Measurements from ENCODE around the gene PIK3AP1. TPM values are rescaled to one million over a fixed set of nuclear protein-coding genes. Genes with fewer than 3 reads are reported as not detected.
"Not testable (repeated sequence)": the region's sequence is repeated elsewhere in the genome, so short reads cannot be mapped to it uniquely, and the experiment has no call there.

The PIK3AP1 gene
- total RNA-seq, 1 donor from 2014 or later, result 3.8 TPM

DNA sequence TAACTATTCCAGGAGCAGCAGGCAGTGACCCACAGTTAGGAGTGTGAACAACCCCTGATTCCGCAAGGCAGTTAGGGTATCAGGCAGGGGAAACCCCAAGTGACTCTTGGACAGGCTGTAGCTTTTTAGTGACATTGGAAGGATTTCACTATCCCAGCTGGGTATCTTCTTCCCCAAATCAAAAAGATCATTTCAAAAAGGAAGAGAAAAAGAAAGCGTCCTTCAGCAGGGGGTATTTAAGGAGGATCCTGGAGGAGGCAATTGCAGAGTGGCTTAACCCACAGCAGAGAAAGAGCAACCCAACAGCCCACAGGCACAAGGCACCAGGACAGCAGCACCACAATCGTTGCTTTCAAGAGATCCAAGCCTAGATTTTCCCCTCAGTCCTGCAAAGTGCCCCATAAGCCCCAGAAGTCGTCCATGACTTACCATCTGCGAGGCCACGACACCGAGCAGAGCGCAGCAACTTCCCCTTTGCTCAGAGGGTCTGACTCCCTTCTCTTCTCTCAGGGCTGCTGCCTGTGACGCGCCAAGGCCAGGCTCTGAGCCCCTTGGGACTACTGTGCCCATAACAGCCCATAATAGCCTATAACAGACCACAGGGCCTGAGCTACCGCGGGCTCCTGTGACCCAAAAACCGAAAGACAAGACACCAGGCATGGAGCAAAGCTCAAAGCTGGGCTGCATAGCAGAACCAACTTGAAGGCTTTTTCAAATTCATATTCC, 19.8 kb downstream of the PIK3AP1 start:
- Histone ChIP-seq H3K4me1 (peaks cover 4% of the 10 kb centered on the region), H4K20me1 (ENCODE audit: low read depth) (no peaks in the 10 kb centered on the region), H3K9me3 (ENCODE audit: low read depth) (no peaks in the 10 kb centered on the region), H3K4me2 (no peak overlapping the region), H2AFZ (replicated peaks) (no peak overlapping the region), H3K4me3 (no peak overlapping the region), H3K27ac (no peak overlapping the region), H3F3A (ENCODE audit: low read depth) (peaks cover 5% of the 10 kb centered on the region), H3K36me3 (no peaks in the 10 kb centered on the region), H3K9ac (no peak overlapping the region), H3K27me3 (no peaks in the 10 kb centered on the region), H3K79me2 (ENCODE audit: low read depth) (no peaks in the 10 kb centered on the region)
- Mint-ChIP-seq H3K9me3 (no peaks in the 10 kb centered on the region), H3K4me1 (no peaks in the 10 kb centered on the region), H3K27ac (no peak overlapping the region), H3K27me3 (ENCODE audit: insufficient read depth, low read depth) (no peaks in the 10 kb centered on the region), H3K36me3 (no peaks in the 10 kb centered on the region), H3K4me3 (no peak overlapping the region)
- TF ChIP-seq EZH2phosphoT487 (IDR thresholded peaks at IDR 0.05) (no peak), EZH2 (IDR thresholded peaks at IDR 0.05) (no peak)
- TF ChIP-seq, protein P1, sequence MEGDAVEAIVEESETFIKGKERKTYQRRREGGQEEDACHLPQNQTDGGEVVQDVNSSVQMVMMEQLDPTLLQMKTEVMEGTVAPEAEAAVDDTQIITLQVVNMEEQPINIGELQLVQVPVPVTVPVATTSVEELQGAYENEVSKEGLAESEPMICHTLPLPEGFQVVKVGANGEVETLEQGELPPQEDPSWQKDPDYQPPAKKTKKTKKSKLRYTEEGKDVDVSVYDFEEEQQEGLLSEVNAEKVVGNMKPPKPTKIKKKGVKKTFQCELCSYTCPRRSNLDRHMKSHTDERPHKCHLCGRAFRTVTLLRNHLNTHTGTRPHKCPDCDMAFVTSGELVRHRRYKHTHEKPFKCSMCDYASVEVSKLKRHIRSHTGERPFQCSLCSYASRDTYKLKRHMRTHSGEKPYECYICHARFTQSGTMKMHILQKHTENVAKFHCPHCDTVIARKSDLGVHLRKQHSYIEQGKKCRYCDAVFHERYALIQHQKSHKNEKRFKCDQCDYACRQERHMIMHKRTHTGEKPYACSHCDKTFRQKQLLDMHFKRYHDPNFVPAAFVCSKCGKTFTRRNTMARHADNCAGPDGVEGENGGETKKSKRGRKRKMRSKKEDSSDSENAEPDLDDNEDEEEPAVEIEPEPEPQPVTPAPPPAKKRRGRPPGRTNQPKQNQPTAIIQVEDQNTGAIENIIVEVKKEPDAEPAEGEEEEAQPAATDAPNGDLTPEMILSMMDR (IDR thresholded peaks at IDR 0.05), result no peak
- DNase-seq (ENCODE audit: low spot score), result no peak

DNA sequence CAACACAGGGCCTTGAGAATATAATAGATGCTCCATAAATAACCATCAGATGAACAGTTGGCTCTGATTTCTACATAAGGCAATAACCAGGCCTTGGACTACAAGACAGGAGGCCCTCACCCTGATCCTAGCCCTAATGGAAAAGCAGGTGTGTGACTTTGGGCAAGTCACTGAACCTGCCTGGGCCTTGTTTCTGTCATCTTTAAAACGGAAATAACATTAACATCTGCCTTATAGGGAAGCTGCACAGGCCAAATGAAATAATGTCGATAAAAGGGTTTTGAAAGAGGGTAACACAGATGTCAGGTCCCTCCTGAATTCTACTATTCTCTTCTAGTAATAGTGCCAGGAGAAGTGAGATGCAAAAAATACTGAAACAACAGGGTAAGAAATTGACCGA, 20.7 kb downstream of the PIK3AP1 start:
- H3K36me3 ChIP-seq, result no peaks in the 10 kb centered on the region
- H3F3A ChIP-seq (ENCODE audit: low read depth), result peaks cover 5% of the 10 kb centered on the region
- no peak overlapping the region for H3K4me2 ChIP-seq
- no peak overlapping the region for H2AFZ ChIP-seq (replicated peaks)
- H3K36me3 Mint-ChIP-seq, result no peaks in the 10 kb centered on the region
- no peaks in the 10 kb centered on the region for H3K4me1 Mint-ChIP-seq
- H3K27ac ChIP-seq, result no peak overlapping the region
- H3K9me3 ChIP-seq (ENCODE audit: low read depth), result no peaks in the 10 kb centered on the region
- H3K9ac ChIP-seq, result no peak overlapping the region
- H4K20me1 ChIP-seq (ENCODE audit: low read depth), result no peaks in the 10 kb centered on the region
- no peaks in the 10 kb centered on the region for H3K27me3 ChIP-seq
- H3K4me1 ChIP-seq, result peaks cover 4% of the 10 kb centered on the region
- no peak for DNase-seq (ENCODE audit: low spot score)
- no peaks in the 10 kb centered on the region for H3K27me3 Mint-ChIP-seq (ENCODE audit: insufficient read depth, low read depth)
- no peak for TF ChIP-seq EZH2 (IDR thresholded peaks at IDR 0.05)
- no peak for TF ChIP-seq EZH2phosphoT487 (IDR thresholded peaks at IDR 0.05)
- TF ChIP-seq, protein P1 (IDR thresholded peaks at IDR 0.05), result no peak
- no peak overlapping the region for H3K4me3 Mint-ChIP-seq
- H3K27ac Mint-ChIP-seq, result no peak overlapping the region
- H3K9me3 Mint-ChIP-seq, result no peaks in the 10 kb centered on the region
- H3K79me2 ChIP-seq (ENCODE audit: low read depth), result no peaks in the 10 kb centered on the region
- H3K4me3 ChIP-seq, result no peak overlapping the region

DNA sequence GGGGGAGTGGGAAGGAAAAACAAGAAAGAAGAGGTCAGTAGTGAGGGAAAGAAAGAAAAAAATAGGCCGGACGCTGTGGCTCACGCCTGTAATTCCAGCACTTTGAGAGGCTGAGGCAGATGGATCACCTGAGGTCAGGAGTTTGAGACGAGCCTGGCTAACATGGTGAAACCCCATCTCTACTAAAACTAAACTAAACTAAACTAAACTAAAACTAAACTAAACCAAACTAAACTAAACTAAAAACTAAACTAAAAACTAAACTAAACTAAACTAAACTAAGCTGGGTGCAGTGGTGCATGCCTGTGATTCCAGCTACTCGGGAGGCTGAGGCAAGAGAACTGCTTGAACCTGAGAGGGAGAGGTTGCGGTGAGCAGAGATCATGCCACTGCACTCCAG, 22.0 kb downstream of the PIK3AP1 start:
- H3K27me3 ChIP-seq; H3K27me3 Mint-ChIP-seq (ENCODE audit: insufficient read depth, low read depth); H4K20me1 ChIP-seq (ENCODE audit: low read depth); H3K27ac ChIP-seq; H3K9me3 ChIP-seq (ENCODE audit: low read depth); DNase-seq (ENCODE audit: low spot score); H3K9ac ChIP-seq; H3K79me2 ChIP-seq (ENCODE audit: low read depth); H3K9me3 Mint-ChIP-seq; H3K4me2 ChIP-seq; H2AFZ ChIP-seq (replicated peaks); H3K36me3 ChIP-seq; H3K4me3 Mint-ChIP-seq; H3K4me1 Mint-ChIP-seq; H3K27ac Mint-ChIP-seq; H3K4me1 ChIP-seq; H3K4me3 ChIP-seq; H3K36me3 Mint-ChIP-seq; H3F3A ChIP-seq (ENCODE audit: low read depth): not testable (repeated sequence)

DNA sequence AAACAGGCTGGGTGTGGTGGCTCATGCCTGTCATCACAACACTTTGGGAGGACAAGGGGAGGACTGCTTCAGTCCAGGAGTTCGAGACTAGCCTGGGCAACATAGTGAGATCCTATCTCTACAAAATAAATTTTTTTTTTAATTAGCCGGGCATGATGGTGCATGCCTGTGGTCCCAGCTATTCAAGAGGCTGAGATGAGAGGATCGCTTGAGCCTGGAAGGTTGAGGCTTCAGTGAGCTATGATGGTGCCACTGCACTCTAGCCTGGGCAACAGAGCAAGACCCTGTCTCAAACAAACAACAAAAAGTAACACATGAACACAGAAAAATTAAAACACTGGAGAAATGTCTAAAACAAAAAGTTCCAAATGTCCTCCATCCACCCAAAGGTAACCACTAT, 22.9 kb downstream of the PIK3AP1 start:
- no peak overlapping the region for H3K27ac Mint-ChIP-seq
- DNase-seq (ENCODE audit: low spot score), result no peak
- TF ChIP-seq, protein P1 (IDR thresholded peaks at IDR 0.05), result no peak
- TF ChIP-seq EZH2phosphoT487 (IDR thresholded peaks at IDR 0.05) (no peak), EZH2 (IDR thresholded peaks at IDR 0.05) (no peak)
- no peaks in the 10 kb centered on the region for H3K4me1 Mint-ChIP-seq
- H3K36me3 Mint-ChIP-seq, result no peaks in the 10 kb centered on the region
- Histone ChIP-seq H3K27ac (no peak overlapping the region), H3K4me1 (peaks cover 4% of the 10 kb centered on the region), H3K9me3 (ENCODE audit: low read depth) (no peaks in the 10 kb centered on the region), H3F3A (ENCODE audit: low read depth) (peaks cover 5% of the 10 kb centered on the region), H3K79me2 (ENCODE audit: low read depth) (no peaks in the 10 kb centered on the region), H3K27me3 (no peaks in the 10 kb centered on the region), H4K20me1 (ENCODE audit: low read depth) (no peaks in the 10 kb centered on the region), H3K9ac (no peak overlapping the region), H3K4me3 (no peak overlapping the region), H3K4me2 (no peak overlapping the region), H3K36me3 (no peaks in the 10 kb centered on the region), H2AFZ (replicated peaks) (no peak overlapping the region)
- H3K4me3 Mint-ChIP-seq, result no peak overlapping the region
- H3K9me3 Mint-ChIP-seq, result no peaks in the 10 kb centered on the region
- peaks cover 2% of the 10 kb centered on the region for H3K27me3 Mint-ChIP-seq (ENCODE audit: insufficient read depth, low read depth)
